GM23338 (cell line): ENCODE data around the gene BMP5.

Experiments used
- CTCF ChIP-seq, 2 experiments: fragments of 200-600 bp in 1 of 2; sonication (generic) in 1 of 2; conservative IDR thresholded peaks; 2 replicates each; pipeline versions ENCODE4 v1.5.1 to v1.6.1; 2016 to 2017; ENCODE audit warnings: antibody characterized with exemption in 2 of 2, low read depth in 2 of 2, mild to moderate bottlenecking in 2 of 2, moderate library complexity in 1 of 2
- ETS1 ChIP-seq: IDR thresholded peaks from 2 replicates; pipeline ENCODE4 v1.6.1; 2016; ENCODE audit warnings: antibody characterized with exemption
- EZH2 ChIP-seq: fragments of 200-600 bp; sonication (generic); IDR thresholded peaks from one replicate; pipeline ENCODE4 v1.8.0; 2017; ENCODE audit warnings: antibody characterized with exemption, mild to moderate bottlenecking, low read depth; ENCODE audit not compliant: unreplicated experiment
- EZH2phosphoT487 ChIP-seq: fragments of 200-600 bp; sonication (generic); IDR thresholded peaks from one replicate; pipeline ENCODE4 v1.8.1; 2018; ENCODE audit warnings: antibody characterized with exemption; ENCODE audit not compliant: unreplicated experiment
- NANOG ChIP-seq: IDR thresholded peaks from 2 replicates; pipeline ENCODE4 v1.6.1; 2016; ENCODE audit warnings: antibody characterized with exemption, borderline replicate concordance
- REST ChIP-seq: IDR thresholded peaks from one replicate; pipeline ENCODE4 v1.6.1; 2018; ENCODE audit warnings: antibody characterized with exemption; ENCODE audit not compliant: unreplicated experiment
- ZNF462 ChIP-seq: fragments of 250-450 bp; sonication (Bioruptor Pico); IDR thresholded peaks from 2 replicates; pipeline ENCODE4 v1.5.0; 2020; ENCODE audit warnings: mild to moderate bottlenecking, moderate library complexity

- TF ChIP-seq REST (no peak), CTCF (conservative IDR thresholded peaks at IDR 0.05; ENCODE audit: low read depth in 2 of 2) (no peak), EZH2 (no peak), EZH2phosphoT487 (no peak), ETS1 (no peak), NANOG (no peak), ZNF462 (CRISPR knock-in tag) (no peak)
Observed at GRCh38 chr6:55918639-55919038, 43.2 kb upstream of the BMP5 start.
